ENCODE results near the gene RPL3. TPM values are rescaled to one million over a fixed set of nuclear protein-coding genes. Genes with fewer than 3 reads are reported as not detected.

The RPL3 gene
- total RNA-seq, 1 experiment from 2014 or later, result 1,668 TPM

GRCh38 chr22:39367035-39367434 is 47.6 kb upstream of the RPL3 start:
- Mint-ChIP-seq H3K4me1 (ENCODE audit: low read depth, unreplicated experiment) (peaks cover 19% of the 10 kb centered on the region), H3K4me3 (ENCODE audit: unreplicated experiment) (no peak overlapping the region), H3K27ac (ENCODE audit: unreplicated experiment) (no peak overlapping the region), H3K9me3 (ENCODE audit: unreplicated experiment) (no peaks in the 10 kb centered on the region), H3K27me3 (ENCODE audit: insufficient read depth, unreplicated experiment) (no peaks in the 10 kb centered on the region), H3K36me3 (ENCODE audit: insufficient read depth, unreplicated experiment) (peaks cover 6% of the 10 kb centered on the region)
- Histone ChIP-seq H3K27me3 (replicated peaks; ENCODE audit: control insufficient read depth, insufficient read depth, low read length) (no peaks in the 10 kb centered on the region), H3K4me3 (ENCODE audit: low read depth, low read length) (no peak overlapping the region), H3K36me3 (ENCODE audit: control insufficient read depth, insufficient read depth, low read length) (no peaks in the 10 kb centered on the region), H3K4me1 (peaks cover 4% of the 10 kb centered on the region; the same call in 1 of the 2 replicates), H3K9me3 (no peaks in the 10 kb centered on the region)
- BruUV-seq (replicated peaks), result no TSS peak
- intact Hi-C loops (cut with micrococcal nuclease; ENCODE audit: unreplicated experiment), result no loop called here
- POLR2A ChIA-PET, result no interaction called here
- no peak for DNase-seq
- TF ChIP-seq CTCF (IDR thresholded peaks at IDR 0.05; ENCODE audit: insufficient read depth in 1 of 2, low read depth in 1 of 2, low read length in 1 of 2, severe bottlenecking in 1 of 2, unreplicated experiment in 1 of 2), result no peak
- CTCF ChIA-PET, result no interaction called here

- no peaks in the 10 kb centered on the region for H3K9me3 ChIP-seq
- H3K36me3 Mint-ChIP-seq (ENCODE audit: insufficient read depth, unreplicated experiment), result peaks cover 6% of the 10 kb centered on the region
- peaks cover 27% of the 10 kb centered on the region for H3K4me1 Mint-ChIP-seq (ENCODE audit: low read depth, unreplicated experiment)
- ChIA-PET CTCF (no interaction called here), POLR2A (no interaction called here)
- no peak overlapping the region for H3K27ac Mint-ChIP-seq (ENCODE audit: unreplicated experiment)
- no peak for TF ChIP-seq CTCF (IDR thresholded peaks at IDR 0.05; ENCODE audit: insufficient read depth in 1 of 2, low read depth in 1 of 2, low read length in 1 of 2, severe bottlenecking in 1 of 2, unreplicated experiment in 1 of 2)
- peaks cover 17% of the 10 kb centered on the region for H3K4me1 ChIP-seq
- no peaks in the 10 kb centered on the region for H3K27me3 ChIP-seq (replicated peaks; ENCODE audit: control insufficient read depth, insufficient read depth, low read length)
- H3K36me3 ChIP-seq (ENCODE audit: control insufficient read depth, insufficient read depth, low read length), result no peaks in the 10 kb centered on the region
- no TSS peak for BruUV-seq (replicated peaks)
- no peaks in the 10 kb centered on the region for H3K9me3 Mint-ChIP-seq (ENCODE audit: unreplicated experiment)
- intact Hi-C loops (cut with micrococcal nuclease; ENCODE audit: unreplicated experiment), result no loop called here
- DNase-seq, result no peak
- no peak overlapping the region for H3K4me3 Mint-ChIP-seq (ENCODE audit: unreplicated experiment)
- no peaks in the 10 kb centered on the region for H3K27me3 Mint-ChIP-seq (ENCODE audit: insufficient read depth, unreplicated experiment)
- H3K4me3 ChIP-seq (ENCODE audit: low read depth, low read length), result no peak overlapping the region
Measured at GRCh38 chr22:39365492-39365780, 46.0 kb upstream of the RPL3 start.

DNA sequence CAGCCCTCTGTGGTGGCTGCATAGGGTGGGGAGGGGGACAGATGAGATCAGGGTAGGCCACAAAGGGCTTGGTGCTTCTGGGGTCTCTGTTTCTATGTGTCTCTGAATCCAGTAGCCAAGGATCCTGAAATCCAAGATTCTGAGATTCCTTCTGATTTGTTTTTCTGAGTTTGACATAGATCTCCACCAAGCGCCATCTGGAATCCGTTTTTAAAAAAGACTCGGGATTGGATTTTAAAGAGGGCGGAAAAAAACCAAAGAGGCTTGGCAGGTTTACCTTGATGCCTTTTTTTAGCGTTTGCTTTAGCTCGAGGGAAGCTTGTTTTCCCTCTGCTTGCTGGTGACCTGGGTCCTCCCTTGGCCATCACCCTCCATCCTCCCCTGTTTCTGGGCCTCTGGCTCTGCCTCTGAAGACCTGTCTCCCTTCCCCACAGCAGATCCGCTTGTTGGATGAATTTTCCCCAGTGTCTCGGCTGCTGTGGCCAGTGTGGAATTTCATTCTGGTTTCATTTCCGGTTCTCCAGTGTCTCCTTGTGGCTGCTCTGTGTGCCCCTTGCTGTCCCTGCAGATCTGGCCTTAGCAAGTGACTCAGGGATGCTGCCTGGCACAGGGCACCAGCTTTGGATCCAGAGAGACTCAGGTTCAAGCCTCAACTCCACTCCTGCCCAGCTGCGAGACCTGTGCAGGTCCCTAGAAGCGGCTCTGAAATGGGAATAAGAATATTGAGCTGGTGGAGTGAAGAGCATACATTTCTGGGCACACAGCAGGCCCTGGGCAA is 45.5 kb upstream of the RPL3 start:
- CTCF ChIA-PET, result no interaction called here
- POLR2A ChIA-PET, result no interaction called here
- Mint-ChIP-seq H3K4me1 (ENCODE audit: low read depth, unreplicated experiment) (peaks cover 33% of the 10 kb centered on the region), H3K27me3 (ENCODE audit: insufficient read depth, unreplicated experiment) (no peaks in the 10 kb centered on the region), H3K27ac (ENCODE audit: unreplicated experiment) (peak overlapping the region; percentile 24), H3K4me3 (ENCODE audit: unreplicated experiment) (no peak overlapping the region), H3K9me3 (ENCODE audit: unreplicated experiment) (no peaks in the 10 kb centered on the region), H3K36me3 (ENCODE audit: insufficient read depth, unreplicated experiment) (peaks cover 6% of the 10 kb centered on the region)
- no peaks in the 10 kb centered on the region for H3K36me3 ChIP-seq (ENCODE audit: control insufficient read depth, insufficient read depth, low read length)
- H3K27me3 ChIP-seq (replicated peaks; ENCODE audit: control insufficient read depth, insufficient read depth, low read length), result no peaks in the 10 kb centered on the region
- intact Hi-C loops (cut with micrococcal nuclease; ENCODE audit: unreplicated experiment), result no loop called here
- no peak for DNase-seq
- BruUV-seq (replicated peaks), result no TSS peak
- H3K4me3 ChIP-seq (ENCODE audit: low read depth, low read length), result no peak overlapping the region
- peaks cover 19% of the 10 kb centered on the region for H3K4me1 ChIP-seq
- no peaks in the 10 kb centered on the region for H3K9me3 ChIP-seq
- no peak for TF ChIP-seq CTCF (IDR thresholded peaks at IDR 0.05; ENCODE audit: insufficient read depth in 1 of 2, low read depth in 1 of 2, low read length in 1 of 2, severe bottlenecking in 1 of 2, unreplicated experiment in 1 of 2)
